HG02678 (cell line): ENCODE results near the gene WNT5B.
"Not testable (repeated sequence)": the region's sequence is repeated elsewhere in the genome, so short reads cannot be mapped to it uniquely, and the experiment has no call there.

Experiments
- ATAC-seq: cut with Tn5 transposase; IDR thresholded peaks from one replicate; pipeline ENCODE4 v1.9.1; 2021; ENCODE audit warnings: mild to moderate bottlenecking, moderate library complexity; ENCODE audit not compliant: unreplicated experiment

Gene WNT5B

DNA sequence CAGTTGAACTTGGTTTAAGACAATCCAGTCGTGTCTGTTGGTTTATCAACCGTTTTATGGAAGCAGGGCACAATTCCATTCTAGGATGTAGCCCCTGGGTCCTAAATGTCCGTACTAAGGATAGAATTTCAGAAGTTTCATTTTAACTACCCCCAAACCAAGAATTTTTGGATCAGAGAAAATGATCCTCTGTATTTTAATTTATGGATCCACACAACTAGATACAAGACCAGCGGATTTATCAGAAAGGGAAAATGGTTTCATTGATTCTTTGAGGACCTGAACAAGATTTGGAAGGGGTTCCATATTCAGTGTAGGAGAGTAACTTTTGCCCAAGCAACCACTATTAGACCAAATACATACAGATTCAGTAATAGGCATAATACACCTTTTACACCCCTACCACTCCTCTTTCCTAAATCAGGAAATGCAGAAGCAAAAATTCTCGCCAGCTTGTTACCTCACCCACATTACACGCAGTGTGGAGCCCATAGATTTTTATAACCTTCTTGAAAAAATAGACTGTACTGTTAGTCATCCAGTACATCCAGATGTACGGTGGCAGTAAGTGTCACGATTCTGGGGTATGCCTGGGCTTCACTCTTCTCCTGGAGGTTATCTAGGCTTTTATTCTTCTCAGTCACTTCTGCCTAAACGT, 33.2 kb upstream of the WNT5B start:
- ATAC-seq: no peak

- ATAC-seq: no peak
These were observed 30.3 kb upstream of the WNT5B start for GRCh38 chr12:1598757-1599156.

DNA sequence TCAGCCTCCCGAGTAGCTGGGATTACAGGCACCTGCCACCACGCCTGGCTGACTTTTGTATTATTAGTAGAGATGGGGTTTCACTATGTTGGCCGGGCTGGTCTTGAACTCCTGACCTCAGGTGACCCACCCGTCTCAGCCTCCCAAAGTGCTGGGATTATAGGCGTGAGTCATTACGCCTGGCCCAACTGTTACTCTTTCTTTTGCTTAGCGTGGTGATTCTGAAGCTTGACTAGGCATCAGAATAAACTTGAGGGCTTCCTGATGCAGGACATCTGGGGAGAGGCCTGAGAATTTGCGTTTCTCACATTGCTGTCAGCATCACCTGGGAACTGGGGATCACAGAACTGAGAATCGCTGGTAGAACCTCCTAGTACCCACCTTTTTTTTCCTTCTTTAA, 26.3 kb upstream of the WNT5B start:
- ATAC-seq: not testable (repeated sequence)

- ATAC-seq: no peak
These were observed 25.6 kb upstream of the WNT5B start for GRCh38 chr12:1603269-1603993.

DNA sequence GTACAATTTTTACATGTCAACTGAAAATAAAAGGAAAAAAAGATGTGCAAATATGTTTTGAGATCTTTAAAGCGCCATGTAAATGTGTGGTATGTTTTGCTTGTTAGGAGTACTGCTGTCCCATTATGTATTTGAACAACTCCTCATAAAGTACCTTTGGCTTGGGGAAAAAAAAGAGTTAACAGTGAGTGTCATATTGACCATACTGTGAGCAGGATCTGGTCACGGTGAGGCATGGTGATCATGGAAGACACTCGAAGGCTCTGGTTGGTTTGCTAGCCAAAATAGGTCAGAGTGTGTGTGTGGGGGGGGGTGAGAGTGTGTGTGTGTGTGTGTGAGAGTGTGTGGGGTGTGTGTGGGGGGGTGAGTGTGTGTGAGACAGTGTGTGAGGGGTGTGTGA, 24.6 kb upstream of the WNT5B start:
- ATAC-seq: no peak

DNA sequence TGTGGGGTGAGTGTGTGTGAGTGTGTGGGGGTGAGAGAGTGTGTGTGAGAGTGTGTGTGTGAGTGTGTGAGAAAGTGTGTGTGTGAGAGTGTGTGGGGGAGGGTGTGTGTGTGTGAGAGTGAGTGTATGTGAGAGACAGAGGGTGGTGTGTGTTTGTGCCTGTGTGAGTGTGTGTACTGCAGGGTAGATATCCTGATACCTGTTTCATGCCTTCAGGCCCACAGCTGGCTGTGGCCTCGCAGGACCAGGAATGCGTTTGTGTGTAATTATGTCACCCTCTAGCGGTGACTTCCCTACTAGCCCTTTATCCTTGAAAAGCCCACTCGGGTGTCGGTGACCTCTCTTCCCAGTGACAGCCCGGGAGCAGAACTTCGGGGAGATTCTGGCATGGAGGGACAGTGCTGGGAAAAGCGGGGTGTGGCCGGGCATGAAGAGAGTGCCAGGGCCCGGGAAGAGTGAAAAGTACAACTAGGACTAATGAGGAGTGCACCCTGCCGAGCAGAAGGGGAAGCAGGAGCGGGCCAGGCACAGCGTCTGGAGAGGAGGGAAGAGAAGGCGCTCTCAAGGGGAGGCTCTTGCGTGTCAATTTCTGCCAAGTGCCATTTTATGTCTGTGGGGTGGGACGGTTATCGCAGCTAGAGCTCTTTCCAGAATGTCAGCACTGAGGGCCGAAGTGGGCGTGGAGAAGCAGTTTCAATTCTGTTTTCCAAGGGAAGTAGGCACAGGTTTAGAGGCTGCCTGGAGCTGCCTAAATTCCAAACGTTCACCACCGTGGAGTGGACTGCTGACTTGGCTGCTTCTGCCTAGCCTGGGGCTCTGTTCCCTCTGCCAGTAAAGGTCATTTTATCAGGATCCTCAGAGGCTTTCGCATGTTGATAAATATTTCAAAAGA, 23.7 kb upstream of the WNT5B start:
- peak; percentile 13 for ATAC-seq

DNA sequence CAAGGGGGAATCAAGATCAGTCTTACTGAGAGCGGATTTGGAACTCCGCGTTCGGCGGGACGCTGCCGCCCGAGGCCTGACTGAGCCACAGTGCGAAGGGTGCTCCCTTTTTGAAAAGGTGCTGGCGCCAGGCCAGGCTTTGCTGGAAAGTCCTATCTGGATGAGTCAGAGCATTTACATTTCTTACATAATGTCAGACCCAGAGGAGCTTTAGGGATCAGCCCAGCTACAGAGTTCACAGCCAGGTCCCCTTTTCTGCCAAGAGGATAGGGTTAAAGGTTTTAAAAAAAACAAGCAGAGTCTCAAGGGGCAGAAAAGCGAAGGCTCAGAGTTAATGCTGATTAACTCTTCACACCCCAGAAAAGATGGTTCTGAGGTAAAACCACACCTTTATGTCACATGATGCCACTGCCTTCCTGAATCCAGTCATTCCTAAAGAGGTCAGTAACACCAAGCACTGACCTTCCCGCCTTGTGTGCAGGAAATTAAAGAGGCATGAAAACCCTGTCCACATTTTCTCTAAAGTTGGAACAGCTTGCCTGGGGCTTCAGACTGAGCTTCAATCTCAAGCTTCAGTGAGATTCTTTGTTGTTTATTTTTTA, 22.9 kb upstream of the WNT5B start:
- peak; percentile 53 for ATAC-seq

- ATAC-seq: no peak
These were observed 20.9 kb upstream of the WNT5B start for GRCh38 chr12:1607940-1608712.

- no peak for ATAC-seq
These were observed 20.3 kb upstream of the WNT5B start for GRCh38 chr12:1608713-1609119.

- no peak for ATAC-seq
These were observed 18.9 kb upstream of the WNT5B start for GRCh38 chr12:1610072-1610643.

- no peak for ATAC-seq
These were observed 17.0 kb upstream of the WNT5B start for GRCh38 chr12:1611803-1612572.

GRCh38 chr12:1613860-1614259, 15.2 kb upstream of the WNT5B start:
- no peak for ATAC-seq

DNA sequence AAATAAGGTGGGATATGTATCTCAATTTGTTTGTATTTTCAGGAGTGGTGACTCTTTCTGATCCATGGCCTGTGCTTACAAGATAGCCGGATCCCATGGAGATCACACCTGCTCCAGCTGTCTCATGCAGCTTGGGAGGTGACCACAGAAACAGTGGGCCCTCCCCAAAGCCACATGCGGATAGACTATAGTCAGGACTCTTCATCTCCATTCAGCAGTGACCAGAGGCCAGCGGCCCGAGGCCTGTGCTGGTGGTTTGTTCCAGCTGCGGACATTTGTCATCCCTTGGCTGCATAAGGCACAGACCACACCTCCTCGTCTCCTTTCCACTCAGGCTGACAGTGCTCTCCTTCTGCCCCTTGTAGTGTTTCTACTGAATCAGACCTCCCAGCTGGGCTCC, 14.7 kb upstream of the WNT5B start:
- no peak for ATAC-seq

GRCh38 chr12:1616233-1617066, 12.6 kb upstream of the WNT5B start:
- ATAC-seq: no peak

DNA sequence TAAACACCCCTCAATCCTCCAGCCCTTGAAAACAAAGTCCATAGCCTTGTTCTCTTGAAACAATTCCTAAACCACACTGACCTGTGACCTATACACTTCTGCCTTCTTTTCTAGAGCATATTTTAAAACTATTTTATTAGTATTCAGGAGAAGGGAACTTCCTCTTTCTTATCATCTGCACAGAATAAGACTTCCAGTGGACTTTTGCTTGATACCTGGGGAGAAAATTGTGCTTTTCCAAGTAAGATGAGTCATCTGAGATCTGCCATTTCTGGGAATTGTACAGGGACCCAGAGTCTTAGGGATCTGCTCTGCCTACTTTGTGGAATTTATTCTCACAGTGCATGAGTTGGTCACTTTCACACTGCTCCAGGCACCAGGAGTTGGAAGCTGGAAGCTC, 10.5 kb upstream of the WNT5B start:
- no peak for ATAC-seq

DNA sequence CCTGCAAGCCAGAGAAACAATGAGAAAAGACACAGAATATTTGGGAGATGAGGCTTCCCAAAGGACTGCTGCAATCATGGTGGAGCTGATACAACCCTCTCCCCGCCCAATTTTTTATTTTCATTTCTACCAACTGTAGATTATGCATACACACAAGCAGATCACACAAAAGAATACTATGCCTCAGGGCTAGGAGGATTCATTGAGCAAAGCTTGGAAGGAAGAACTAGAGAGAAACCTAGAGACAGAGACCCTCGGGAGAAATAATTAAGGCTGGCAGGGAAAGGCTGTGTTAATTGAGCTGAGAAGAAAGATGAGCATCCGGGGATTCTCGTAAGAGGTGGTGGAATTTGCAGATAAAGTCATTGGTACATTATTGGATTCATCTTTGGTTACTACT, 9.9 kb upstream of the WNT5B start:
- no peak for ATAC-seq

DNA sequence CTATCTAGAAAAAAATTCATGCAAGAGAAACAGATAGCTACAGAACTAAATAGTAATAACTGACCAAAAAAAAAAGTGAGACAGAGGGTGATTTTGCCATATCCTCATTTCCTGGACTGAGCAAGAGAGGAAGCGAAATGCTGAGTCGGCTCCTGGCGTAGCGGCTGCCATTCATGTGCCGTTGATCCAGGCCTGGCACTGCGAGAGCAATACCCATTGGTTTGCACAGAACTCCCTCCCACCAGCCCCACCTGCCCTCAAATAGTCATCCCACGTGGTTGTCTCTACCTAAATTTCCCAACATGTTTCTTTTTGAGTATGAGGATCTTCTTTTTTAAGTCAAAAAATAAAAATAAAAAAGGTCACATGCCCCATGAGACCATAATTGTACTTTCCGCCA, 9.4 kb upstream of the WNT5B start:
- no peak for ATAC-seq

DNA sequence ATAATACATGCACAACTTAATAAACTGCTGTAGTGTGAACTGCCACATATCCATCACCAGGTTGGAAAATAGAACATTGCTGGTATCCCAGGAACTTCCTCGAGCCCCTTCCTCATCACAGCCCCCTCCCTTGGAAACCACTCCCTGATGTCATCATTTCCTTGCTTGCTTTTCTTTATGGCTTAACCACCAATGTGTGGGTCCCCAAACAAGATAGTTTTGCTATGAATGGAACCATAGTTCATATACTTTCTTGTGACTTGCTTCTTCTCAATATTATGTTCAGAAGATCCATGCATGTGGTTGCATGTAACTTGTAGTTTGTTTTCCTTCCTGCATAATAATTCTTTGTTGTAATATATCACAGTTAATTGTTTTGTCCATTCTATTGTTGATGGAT, 8.9 kb upstream of the WNT5B start:
- no peak for ATAC-seq

DNA sequence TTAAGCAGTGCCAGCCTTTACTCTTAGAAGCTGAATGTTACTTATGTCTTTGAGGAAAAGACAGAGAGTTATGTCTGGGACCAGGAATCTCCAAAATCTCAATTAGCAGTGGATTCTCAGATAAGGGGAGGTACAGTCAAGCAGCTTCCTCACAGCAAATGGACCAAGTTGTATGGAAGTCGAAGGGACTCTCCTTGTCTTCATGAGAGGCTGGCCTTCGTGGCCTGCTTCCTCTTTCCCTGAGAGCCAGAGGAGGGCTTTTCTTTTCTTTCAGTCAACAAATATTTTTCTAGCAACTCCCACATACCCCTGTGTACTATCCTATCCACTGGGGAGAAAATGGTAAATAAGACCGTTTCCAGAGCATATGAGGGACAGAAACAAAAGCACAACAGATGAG, 6.6 kb upstream of the WNT5B start:
- no peak for ATAC-seq
